DMS114 treated with DMSO at 0.1 percent for 48 hours (cell line): ENCODE measurements around the gene TREML2.
"Not testable (repeated sequence)": the region's sequence is repeated elsewhere in the genome, so short reads cannot be mapped to it uniquely, and the experiment has no call there.

Experiments
- DNase-seq: peaks from one replicate; lab custom pipeline; 2025; ENCODE audit not compliant: unreplicated experiment; lab: John Stamatoyannopoulos, UW

Gene TREML2, protein sequence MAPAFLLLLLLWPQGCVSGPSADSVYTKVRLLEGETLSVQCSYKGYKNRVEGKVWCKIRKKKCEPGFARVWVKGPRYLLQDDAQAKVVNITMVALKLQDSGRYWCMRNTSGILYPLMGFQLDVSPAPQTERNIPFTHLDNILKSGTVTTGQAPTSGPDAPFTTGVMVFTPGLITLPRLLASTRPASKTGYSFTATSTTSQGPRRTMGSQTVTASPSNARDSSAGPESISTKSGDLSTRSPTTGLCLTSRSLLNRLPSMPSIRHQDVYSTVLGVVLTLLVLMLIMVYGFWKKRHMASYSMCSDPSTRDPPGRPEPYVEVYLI

DNA sequence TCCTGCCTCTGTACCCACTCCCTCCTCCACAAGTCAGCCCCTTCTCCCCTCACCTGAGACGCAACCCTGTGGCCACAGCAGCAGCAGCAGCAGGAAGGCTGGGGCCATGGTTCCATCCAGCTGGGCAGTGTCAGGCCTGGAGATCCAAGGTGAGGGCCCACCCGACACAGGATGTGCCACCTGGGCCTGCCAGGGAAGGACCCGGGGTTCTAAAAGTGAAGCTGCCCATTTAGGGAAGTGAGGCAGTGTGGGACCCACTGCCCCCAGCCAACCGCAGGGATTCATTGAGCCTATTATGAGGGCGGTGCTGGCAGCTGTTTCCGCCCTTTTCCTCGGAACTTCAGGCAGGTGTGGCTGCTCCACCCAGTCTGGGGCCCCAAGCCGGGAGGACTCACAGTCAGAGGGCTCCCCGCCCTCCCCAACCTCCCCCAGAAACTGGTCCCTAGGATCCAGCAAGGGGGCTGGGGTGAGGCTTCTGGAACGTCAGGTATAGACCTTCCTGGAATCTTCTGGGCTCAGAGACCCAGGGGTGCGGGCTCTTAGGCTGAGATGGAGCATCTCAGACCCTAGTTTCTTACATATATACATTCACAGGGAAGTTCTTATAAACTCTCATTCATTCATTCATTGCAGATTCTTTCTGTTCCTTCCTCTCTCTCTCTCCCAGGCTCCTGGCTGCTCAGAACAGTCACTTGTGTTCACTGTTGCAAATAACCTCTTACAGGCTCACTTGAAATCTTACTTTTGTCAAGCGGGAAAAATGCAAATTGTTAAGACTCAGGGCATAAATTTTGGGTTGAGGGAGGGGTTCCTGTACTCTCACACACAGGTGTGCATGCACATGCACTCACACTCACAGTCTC is at the start of gene TREML2:
Gene TREML2 (minus strand): TSS at position 249 of the 863 bp plus-strand sequence. CDS start 141 bp downstream, at position 108.
- DNase-seq: no peak

GRCh38 chr6:41247882-41248705 is 47.1 kb upstream of the TREML2 start:
- DNase-seq: no peak

- DNase-seq: no peak
These were observed 46.4 kb upstream of the TREML2 start for GRCh38 chr6:41247288-41247865.

- not testable (repeated sequence) for DNase-seq
These were observed 45.6 kb upstream of the TREML2 start for GRCh38 chr6:41246529-41246928.

DNA sequence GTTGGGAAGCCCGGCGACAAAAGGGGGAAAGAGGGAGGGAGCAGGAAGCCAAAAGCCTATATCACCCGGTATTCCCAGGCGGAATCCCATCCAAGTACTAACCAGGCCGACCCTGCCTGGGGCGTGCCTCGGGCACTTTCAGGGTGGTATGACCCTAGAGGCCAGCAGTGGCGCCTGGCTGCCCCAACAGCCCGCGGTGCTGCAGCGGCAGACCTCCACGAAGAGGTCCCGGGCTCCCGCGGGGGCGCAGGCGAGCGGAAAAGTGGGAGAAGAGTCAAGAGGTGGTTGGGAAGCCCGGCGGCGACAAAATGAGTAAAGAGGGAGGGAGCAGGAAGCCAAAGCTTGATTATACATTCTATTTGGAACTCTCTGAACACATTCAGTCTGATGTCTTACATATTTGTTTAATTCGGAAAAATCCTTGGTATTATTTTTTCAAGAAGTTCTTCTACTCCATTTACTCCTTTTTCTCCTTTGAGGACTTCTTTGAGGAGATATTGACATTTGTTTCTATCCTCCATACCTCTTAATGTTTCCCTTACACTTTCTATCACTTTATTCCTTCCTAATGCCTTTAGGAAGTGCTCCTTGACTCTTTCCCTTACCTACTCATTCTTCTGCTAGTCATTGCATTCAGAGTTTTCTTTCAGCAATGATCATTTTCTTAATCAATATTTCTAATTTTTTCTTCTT is 38.7 kb upstream of the TREML2 start:
- DNase-seq: no peak

- DNase-seq: no peak
These were observed 36.2 kb upstream of the TREML2 start for GRCh38 chr6:41237128-41237527.

GRCh38 chr6:41236276-41236675 is 35.3 kb upstream of the TREML2 start:
- no peak for DNase-seq

- DNase-seq: no peak
These were observed 31.7 kb upstream of the TREML2 start for GRCh38 chr6:41232667-41233066.

GRCh38 chr6:41231246-41231645 is 30.3 kb upstream of the TREML2 start:
- DNase-seq: no peak

DNA sequence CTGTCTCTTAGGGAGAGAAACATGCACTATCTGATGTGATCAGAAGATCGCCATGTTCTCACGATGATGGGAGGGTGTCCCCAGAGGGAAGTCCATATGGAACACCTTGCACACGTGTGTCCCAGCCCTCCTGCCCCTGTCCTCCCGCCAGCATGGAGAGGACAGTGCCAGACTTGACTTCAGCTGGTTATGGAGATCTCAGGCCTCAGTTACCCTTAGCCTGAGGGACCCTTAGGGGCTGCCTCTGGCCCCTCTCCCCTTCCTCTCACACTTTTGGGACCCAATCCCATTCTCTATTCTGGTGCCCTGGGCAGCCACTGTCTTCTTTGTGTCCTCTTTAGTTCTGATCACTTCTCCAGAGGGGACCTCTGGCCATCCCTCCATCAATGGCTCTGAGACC is 28.8 kb upstream of the TREML2 start:
- DNase-seq: no peak

- no peak for DNase-seq
These were observed 27.7 kb upstream of the TREML2 start for GRCh38 chr6:41228616-41229015.

DNA sequence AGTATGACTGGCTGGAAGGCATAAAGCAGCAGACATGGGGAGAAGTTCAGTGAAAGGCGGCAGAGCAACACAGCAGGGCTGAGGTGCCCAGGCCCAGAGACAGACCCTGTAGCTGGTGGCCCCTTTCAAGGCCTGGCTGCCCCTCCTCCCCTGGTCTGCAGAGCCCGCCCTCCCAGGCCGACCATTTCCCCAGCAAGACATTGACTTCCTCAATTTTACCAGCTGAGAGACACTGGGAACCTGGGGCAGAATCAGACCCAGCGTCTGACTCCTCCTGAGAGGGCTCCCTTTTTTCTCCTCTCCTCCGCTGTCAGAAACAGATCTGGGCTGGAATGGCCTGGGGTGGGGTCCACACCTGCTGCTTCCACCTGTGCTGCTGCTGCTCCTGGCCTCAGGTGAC is 27.1 kb upstream of the TREML2 start, which contains the start of gene TREML4:
Gene TREML4 (plus strand): TSS at position 254 of the 400 bp plus-strand sequence. CDS start 79 bp downstream, at position 333.
- no peak for DNase-seq

GRCh38 chr6:41226752-41227151 is 25.8 kb upstream of the TREML2 start:
- DNase-seq: no peak

DNA sequence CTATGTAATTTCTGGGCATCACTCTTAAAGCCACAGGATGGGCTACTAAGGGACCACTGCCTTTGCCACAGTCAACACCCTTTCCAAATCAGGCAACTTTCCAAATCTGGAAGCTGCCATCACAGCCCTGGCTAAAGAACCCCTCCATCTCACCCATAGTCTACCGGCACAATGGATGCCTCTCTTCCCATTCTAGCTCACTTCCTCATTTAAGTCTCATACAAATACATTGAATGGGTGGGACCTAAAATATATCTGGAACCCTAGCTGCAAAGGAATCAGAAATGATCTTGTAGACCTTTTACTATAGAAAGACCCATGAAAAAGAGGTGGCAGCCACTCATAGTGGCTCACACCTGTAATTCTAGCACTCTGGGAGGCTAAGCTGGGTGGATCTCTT is 23.9 kb upstream of the TREML2 start:
- DNase-seq: no peak

- no peak for DNase-seq
These were observed 21.6 kb upstream of the TREML2 start for GRCh38 chr6:41222513-41222912.

GRCh38 chr6:41222045-41222444 is 21.1 kb upstream of the TREML2 start:
- DNase-seq: no peak

GRCh38 chr6:41216616-41217015 is 15.7 kb upstream of the TREML2 start:
- DNase-seq: no peak

DNA sequence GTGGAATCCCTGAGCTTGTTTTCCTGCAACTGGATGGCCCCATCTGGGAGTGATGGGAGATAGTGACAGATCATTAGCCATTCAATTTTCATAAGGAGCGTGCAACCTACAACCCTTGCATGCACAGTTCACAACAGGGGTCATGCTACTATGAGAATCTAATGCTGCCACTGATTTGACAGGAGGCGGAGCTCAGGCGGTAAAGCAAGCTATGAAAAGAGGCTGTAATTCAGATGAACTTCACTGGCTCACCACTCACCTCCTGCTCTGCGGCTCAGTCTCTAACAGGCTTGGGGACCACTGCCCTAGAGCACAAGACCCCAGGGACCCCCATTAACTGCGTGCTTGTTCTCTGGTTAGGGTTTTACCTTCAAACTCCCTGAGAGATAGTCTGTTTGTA is 14.8 kb upstream of the TREML2 start:
- DNase-seq: no peak

GRCh38 chr6:41214559-41215238 is 13.8 kb upstream of the TREML2 start:
- DNase-seq: no peak
